HepG2 (cell line): ENCODE measurements around the gene PRR30. TPM values are rescaled to one million over a fixed set of nuclear protein-coding genes. Genes with fewer than 3 reads are reported as not detected.

Source experiments
- AHDC1 ChIP-seq: sonication (generic); formaldehyde crosslinking; IDR thresholded peaks from 2 replicates; pipeline ENCODE4 v1.5.1; 2020; ENCODE audit warnings: mild to moderate bottlenecking, missing genetic modification reagents, borderline replicate concordance
- AKNA ChIP-seq: sonication (generic); formaldehyde crosslinking; IDR thresholded peaks from 2 replicates; pipeline ENCODE4 v1.4.0; 2020; ENCODE audit warnings: missing genetic modification reagents, borderline replicate concordance
- FOXO4 ChIP-seq: sonication (generic); formaldehyde crosslinking; conservative IDR thresholded peaks from 2 replicates; pipeline ENCODE4 v1.8.1; 2023; ENCODE audit warnings: missing genetic modification reagents
- IRF2 ChIP-seq: IDR thresholded peaks from 2 replicates; pipeline ENCODE4 v1.6.1; 2018; ENCODE audit warnings: missing genetic modification reagents, missing compliant biosample characterization
- KAT7 ChIP-seq: IDR thresholded peaks from 2 replicates; pipeline ENCODE4 v1.6.1; 2018; ENCODE audit warnings: borderline replicate concordance, missing compliant biosample characterization
- PATZ1 ChIP-seq: sonication (generic); formaldehyde crosslinking; IDR thresholded peaks from 2 replicates; pipeline ENCODE4 v1.4.0; 2020; ENCODE audit warnings: missing genetic modification reagents
- RXRA ChIP-seq: sonication (generic); formaldehyde crosslinking; IDR thresholded peaks from 2 replicates; pipeline ENCODE4 v1.5.1; 2020; ENCODE audit warnings: missing genetic modification reagents
- SP2 ChIP-seq: sonication (generic); formaldehyde crosslinking; IDR thresholded peaks from 2 replicates; pipeline ENCODE4 v1.5.1; 2020; ENCODE audit warnings: mild to moderate bottlenecking, missing genetic modification reagents
- TBL1XR1 ChIP-seq: fragments of 150-350 bp; IDR thresholded peaks from 2 replicates; pipeline ENCODE4 v1.6.1; 2014; ENCODE audit warnings: borderline replicate concordance, low read length; ENCODE audit not compliant: partially characterized antibody
- ZEB1 ChIP-seq: IDR thresholded peaks from 2 replicates; pipeline ENCODE4 v1.6.1; 2012; ENCODE audit warnings: mild to moderate bottlenecking, low read depth, inconsistent platforms; ENCODE audit not compliant: insufficient replicate concordance
- ZFP90 ChIP-seq: sonication (generic); formaldehyde crosslinking; IDR thresholded peaks from 2 replicates; pipeline ENCODE4 v1.8.0; 2022; ENCODE audit warnings: missing genetic modification reagents, mild to moderate bottlenecking, inconsistent platforms, borderline replicate concordance
- ZNF841 ChIP-seq: sonication (generic); formaldehyde crosslinking; IDR thresholded peaks from 2 replicates; pipeline ENCODE4 v1.8.1; 2023; ENCODE audit warnings: missing genetic modification reagents, borderline replicate concordance
- polyA plus RNA-seq, 8 experiments: library from polyadenylated mRNA; depleted of rRNA in 3 of 8; stranded (reverse) in 7 of 8; unstranded in 1 of 8; fragments of >200 nt; fragmentation: Illumina TruSeq in 4 of 8; extraction: Trizol in 4 of 8; gene quantifications; 2 replicates each; pipeline versions ENCODE4 v1.2.1 to v1.2.3, GENCODE V29; 2011 to 2016; ENCODE audit warnings: low read depth in 4 of 8, missing spikeins in 1 of 8, mixed read lengths in 1 of 8; ENCODE audit not compliant: insufficient read depth in 1 of 8
- total RNA-seq, 5 experiments: library from RNA; depleted of rRNA; stranded (reverse); fragments of >200 nt; fragmentation: Illumina TruSeq; extraction: Trizol; gene quantifications; 2 replicates each; pipeline ENCODE4 v1.2.3, GENCODE V29; 2016; ENCODE audit warnings: low read depth in 1 of 5

The PRR30 gene
- total and polyA plus RNA-seq, 2 of the 13 experiments (the other 11 are each of a cell fraction or from before 2014, with no cell fraction given) = not detected

- TF ChIP-seq AHDC1 = no peak
- no peak for TF ChIP-seq AKNA (CRISPR knock-in tag)
- TF ChIP-seq IRF2 (CRISPR knock-in tag) = no peak
- no peak for TF ChIP-seq TBL1XR1
- TF ChIP-seq ZNF841 (CRISPR knock-in tag) = no peak
- TF ChIP-seq KAT7 (CRISPR knock-in tag) = no peak
- TF ChIP-seq ZFP90 = no peak
- TF ChIP-seq ZEB1 = no peak
- no peak for TF ChIP-seq FOXO4 (CRISPR knock-in tag)
- TF ChIP-seq PATZ1 (CRISPR knock-in tag) = no peak
- TF ChIP-seq RXRA = no peak
- no peak for TF ChIP-seq SP2 (CRISPR knock-in tag)
Measured at GRCh38 chr2:27149570-27150405, 10.6 kb upstream of the PRR30 start (continued).
